Measurements from ENCODE around the gene ARMH3.

Gene ARMH3

DNA sequence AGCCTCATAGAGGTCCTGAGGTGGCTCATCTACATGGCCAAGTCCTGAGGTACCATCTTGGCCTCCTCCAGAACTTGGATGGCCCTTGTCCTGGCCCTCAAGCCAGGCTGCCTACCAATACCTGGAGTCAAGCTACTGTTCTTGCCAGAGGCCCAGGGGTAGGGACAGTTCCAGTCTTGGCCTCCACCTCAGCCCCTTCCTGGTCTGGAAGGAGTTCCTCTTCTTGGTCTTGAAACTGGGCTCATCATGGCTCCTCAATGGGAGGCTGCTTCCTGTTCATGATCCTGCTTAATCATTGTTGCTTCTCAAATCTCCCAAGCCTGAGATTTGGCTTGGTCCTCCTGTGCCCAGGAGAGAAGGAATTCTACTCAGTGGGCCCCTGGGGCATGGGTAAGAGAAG is 13.1 kb upstream of the ARMH3 start:
- Histone ChIP-seq H3K36me3 (ENCODE audit: low read depth) (peaks cover 8% of the 10 kb centered on the region; the same call in 1 of the 2 replicates), H3K9me3 (ENCODE audit: severe bottlenecking) (no peaks in the 10 kb centered on the region), H3K27ac (ENCODE audit: poor library complexity, severe bottlenecking) (no peak overlapping the region), H3K27me3 (ENCODE audit: insufficient read depth, poor library complexity, severe bottlenecking) (no peaks in the 10 kb centered on the region), H3K4me1 (ENCODE audit: insufficient read depth, poor library complexity, severe bottlenecking) (peaks cover 4% of the 10 kb centered on the region), H3K4me3 (ENCODE audit: severe bottlenecking) (no peak overlapping the region)
- DNase-seq (ENCODE audit: low spot score) (no peak), ATAC-seq (ENCODE audit: low read depth) (no peak)
- TF ChIP-seq, protein P1, sequence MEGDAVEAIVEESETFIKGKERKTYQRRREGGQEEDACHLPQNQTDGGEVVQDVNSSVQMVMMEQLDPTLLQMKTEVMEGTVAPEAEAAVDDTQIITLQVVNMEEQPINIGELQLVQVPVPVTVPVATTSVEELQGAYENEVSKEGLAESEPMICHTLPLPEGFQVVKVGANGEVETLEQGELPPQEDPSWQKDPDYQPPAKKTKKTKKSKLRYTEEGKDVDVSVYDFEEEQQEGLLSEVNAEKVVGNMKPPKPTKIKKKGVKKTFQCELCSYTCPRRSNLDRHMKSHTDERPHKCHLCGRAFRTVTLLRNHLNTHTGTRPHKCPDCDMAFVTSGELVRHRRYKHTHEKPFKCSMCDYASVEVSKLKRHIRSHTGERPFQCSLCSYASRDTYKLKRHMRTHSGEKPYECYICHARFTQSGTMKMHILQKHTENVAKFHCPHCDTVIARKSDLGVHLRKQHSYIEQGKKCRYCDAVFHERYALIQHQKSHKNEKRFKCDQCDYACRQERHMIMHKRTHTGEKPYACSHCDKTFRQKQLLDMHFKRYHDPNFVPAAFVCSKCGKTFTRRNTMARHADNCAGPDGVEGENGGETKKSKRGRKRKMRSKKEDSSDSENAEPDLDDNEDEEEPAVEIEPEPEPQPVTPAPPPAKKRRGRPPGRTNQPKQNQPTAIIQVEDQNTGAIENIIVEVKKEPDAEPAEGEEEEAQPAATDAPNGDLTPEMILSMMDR (IDR thresholded peaks at IDR 0.05; ENCODE audit: poor library complexity, severe bottlenecking): no peak

DNA sequence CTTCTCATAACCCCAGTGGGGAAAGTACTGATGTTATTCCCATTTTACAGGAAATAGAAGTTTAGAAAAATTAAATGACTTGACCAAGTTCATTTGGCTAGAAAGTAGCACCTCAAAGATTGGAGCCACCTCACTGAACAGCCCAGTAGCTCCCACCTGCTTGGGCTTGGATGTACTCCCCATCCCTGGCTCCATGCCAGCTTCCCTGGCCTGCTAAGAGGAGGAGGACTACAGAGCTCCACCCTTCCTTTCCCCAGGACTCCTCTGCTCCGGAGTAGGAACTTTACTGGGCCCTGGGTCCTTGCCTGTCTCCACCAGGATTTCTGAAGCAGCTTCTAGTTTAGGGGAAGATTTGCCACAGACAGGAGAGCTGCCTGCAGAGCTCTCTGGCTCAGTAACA is 12.2 kb upstream of the ARMH3 start:
- ATAC-seq (ENCODE audit: low read depth) (no peak), DNase-seq (ENCODE audit: low spot score) (no peak)
- Histone ChIP-seq H3K36me3 (ENCODE audit: low read depth) (peaks cover 8% of the 10 kb centered on the region; the same call in 1 of the 2 replicates), H3K4me1 (ENCODE audit: insufficient read depth, poor library complexity, severe bottlenecking) (peaks cover 4% of the 10 kb centered on the region), H3K9me3 (ENCODE audit: severe bottlenecking) (no peaks in the 10 kb centered on the region), H3K27me3 (ENCODE audit: insufficient read depth, poor library complexity, severe bottlenecking) (no peaks in the 10 kb centered on the region), H3K4me3 (ENCODE audit: severe bottlenecking) (no peak overlapping the region), H3K27ac (ENCODE audit: poor library complexity, severe bottlenecking) (no peak overlapping the region)
- TF ChIP-seq, protein P1 (IDR thresholded peaks at IDR 0.05; ENCODE audit: poor library complexity, severe bottlenecking): no peak

DNA sequence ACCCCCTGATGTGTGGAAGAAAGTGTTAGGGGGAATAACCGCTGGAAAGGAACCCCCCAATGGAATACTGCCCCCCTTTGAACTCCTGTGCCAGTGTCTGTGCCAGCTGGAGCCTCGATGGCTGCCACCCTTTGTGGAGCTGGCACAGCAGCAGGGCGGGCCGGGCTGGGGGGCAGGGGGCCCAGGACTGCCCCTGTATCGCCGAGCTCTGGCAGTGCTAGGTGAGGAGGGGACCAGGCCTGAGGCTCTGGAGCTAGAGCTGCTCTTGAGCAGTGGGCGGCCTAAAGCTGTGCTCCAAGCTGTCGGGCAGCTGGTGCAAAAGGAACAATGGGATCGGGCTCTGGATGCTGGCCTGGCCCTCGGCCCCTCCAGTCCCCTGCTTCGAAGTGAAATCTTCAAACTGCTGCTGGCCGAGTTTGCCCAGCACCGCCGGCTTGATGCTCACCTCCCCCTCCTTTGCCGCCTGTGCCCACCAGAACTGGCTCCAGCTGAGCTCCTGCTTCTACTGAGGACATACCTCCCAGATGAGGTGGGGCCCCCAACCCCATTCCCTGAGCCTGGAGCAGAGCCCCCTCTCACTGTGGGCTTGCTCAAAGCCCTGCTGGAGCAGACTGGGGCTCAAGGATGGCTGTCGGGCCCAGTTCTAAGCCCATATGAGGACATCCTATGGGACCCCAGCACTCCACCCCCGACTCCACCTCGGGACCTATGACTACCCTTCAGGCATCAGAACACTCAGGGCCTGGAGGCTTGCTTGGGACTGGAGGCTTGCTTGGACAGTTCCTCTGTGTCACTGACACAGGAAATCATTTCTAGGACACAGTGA is 11.3 kb upstream of the ARMH3 start:
- TF ChIP-seq, protein P1 (IDR thresholded peaks at IDR 0.05; ENCODE audit: poor library complexity, severe bottlenecking): no peak

DNA sequence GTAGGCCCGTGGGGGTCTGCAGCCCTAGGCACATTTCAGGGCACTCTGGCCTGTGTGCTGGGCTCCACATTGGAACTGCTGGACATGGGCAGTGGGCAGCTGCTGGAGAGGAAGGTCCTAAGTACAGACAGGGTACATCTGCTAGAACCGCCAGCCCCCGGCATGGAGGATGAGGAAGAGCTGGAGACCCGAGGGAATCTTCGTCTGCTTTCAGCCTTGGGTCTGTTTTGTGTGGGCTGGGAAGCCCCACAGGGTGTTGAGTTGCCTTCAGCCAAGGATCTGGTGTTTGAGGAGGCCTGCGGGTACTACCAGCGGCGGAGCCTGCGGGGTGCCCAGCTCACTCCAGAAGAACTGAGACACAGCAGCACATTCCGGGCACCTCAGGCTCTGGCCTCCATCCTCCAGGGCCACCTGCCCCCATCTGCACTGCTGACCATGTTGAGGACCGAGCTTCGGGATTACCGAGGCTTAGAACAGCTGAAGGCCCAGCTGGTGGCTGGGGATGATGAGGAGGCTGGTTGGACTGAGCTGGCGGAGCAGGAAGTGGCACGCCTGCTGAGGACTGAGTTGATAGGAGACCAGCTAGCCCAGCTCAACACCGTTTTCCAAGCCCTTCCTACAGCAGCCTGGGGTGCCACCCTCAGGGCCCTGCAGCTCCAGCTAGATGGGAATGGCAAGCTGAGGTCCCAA is 10.6 kb upstream of the ARMH3 start:
- H3K9me3 ChIP-seq (ENCODE audit: severe bottlenecking): no peaks in the 10 kb centered on the region
- H3K27ac ChIP-seq (ENCODE audit: poor library complexity, severe bottlenecking): peak overlapping the region; percentile 62
- no peak for ATAC-seq (ENCODE audit: low read depth)
- DNase-seq (ENCODE audit: low spot score): no peak
- TF ChIP-seq, protein P1 (IDR thresholded peaks at IDR 0.05; ENCODE audit: poor library complexity, severe bottlenecking): no peak
- peaks cover 8% of the 10 kb centered on the region; the same call in 1 of the 2 replicates for H3K36me3 ChIP-seq (ENCODE audit: low read depth)
- peaks cover 4% of the 10 kb centered on the region for H3K4me1 ChIP-seq (ENCODE audit: insufficient read depth, poor library complexity, severe bottlenecking)
- peak overlapping the region; percentile 53 for H3K4me3 ChIP-seq (ENCODE audit: severe bottlenecking)
- H3K27me3 ChIP-seq (ENCODE audit: insufficient read depth, poor library complexity, severe bottlenecking): no peaks in the 10 kb centered on the region

More for the DNA sequence above, 11.3 kb upstream of the ARMH3 start:
- Histone ChIP-seq H3K27me3 (ENCODE audit: insufficient read depth, poor library complexity, severe bottlenecking) (no peaks in the 10 kb centered on the region), H3K9me3 (ENCODE audit: severe bottlenecking) (no peaks in the 10 kb centered on the region), H3K27ac (ENCODE audit: poor library complexity, severe bottlenecking) (no peak overlapping the region), H3K36me3 (ENCODE audit: low read depth) (peaks cover 8% of the 10 kb centered on the region; the same call in 1 of the 2 replicates), H3K4me1 (ENCODE audit: insufficient read depth, poor library complexity, severe bottlenecking) (peaks cover 4% of the 10 kb centered on the region), H3K4me3 (ENCODE audit: severe bottlenecking) (no peak overlapping the region)
- ATAC-seq (ENCODE audit: low read depth): no peak
- no peak for DNase-seq (ENCODE audit: low spot score)

Data from RWPE2 (cell line).